NCI-H446 treated with DMSO at 0.1 percent for 48 hours (cell line): ENCODE data around the gene NDUFV3.
"Not testable (repeated sequence)": the region's sequence is repeated elsewhere in the genome, so short reads cannot be mapped to it uniquely, and the experiment has no call there.

Source experiments
- DNase-seq: peaks from one replicate; lab custom pipeline; 2025; lab: John Stamatoyannopoulos, UW

NDUFV3 gene

GRCh38 chr21:42892582-42892930 is 553 bp upstream of the NDUFV3 start:
- DNase-seq: no peak

- DNase-seq: no peak
Observed at GRCh38 chr21:42900446-42900845, 7.3 kb downstream of the NDUFV3 start.

GRCh38 chr21:42903817-42904216 is 10.7 kb downstream of the NDUFV3 start:
- no peak for DNase-seq

GRCh38 chr21:42905195-42905594 is 12.1 kb downstream of the NDUFV3 start:
- DNase-seq: no peak

- DNase-seq: no peak
Observed at GRCh38 chr21:42906233-42906632, 13.1 kb downstream of the NDUFV3 start.

- DNase-seq: not testable (repeated sequence)
Observed at GRCh38 chr21:42908484-42908883, 15.4 kb downstream of the NDUFV3 start.

- not testable (repeated sequence) for DNase-seq
Observed at GRCh38 chr21:42911920-42912319, 18.8 kb downstream of the NDUFV3 start.

- DNase-seq: no peak
Observed at GRCh38 chr21:42913476-42913875, 20.4 kb downstream of the NDUFV3 start.

- DNase-seq: no peak
Observed at GRCh38 chr21:42918291-42918690, 25.2 kb downstream of the NDUFV3 start.

GRCh38 chr21:42921927-42922326 is 28.8 kb downstream of the NDUFV3 start:
- no peak for DNase-seq

GRCh38 chr21:42922918-42923317 is 29.8 kb downstream of the NDUFV3 start:
- DNase-seq: no peak

GRCh38 chr21:42923553-42924432 is 30.7 kb downstream of the NDUFV3 start:
- DNase-seq: peak; percentile 92

- no peak for DNase-seq
Observed at GRCh38 chr21:42924433-42924751, 31.3 kb downstream of the NDUFV3 start.

GRCh38 chr21:42925114-42925926 is 32.2 kb downstream of the NDUFV3 start, which contains the start of gene ERVH48-1:
TSS of gene ERVH48-1 (minus strand) at chr21:42925630. CDS start at chr21:42919006, 6,624 bp downstream.
- DNase-seq: no peak

- not testable (repeated sequence) for DNase-seq
Observed at GRCh38 chr21:42927474-42928200, 34.5 kb downstream of the NDUFV3 start.

GRCh38 chr21:42929969-42930368 is 36.9 kb downstream of the NDUFV3 start:
- no peak for DNase-seq

- DNase-seq: no peak
Observed at GRCh38 chr21:42931560-42932235, 38.6 kb downstream of the NDUFV3 start.

- DNase-seq: not testable (repeated sequence)
Observed at GRCh38 chr21:42932378-42933136, 39.4 kb downstream of the NDUFV3 start.

GRCh38 chr21:42933137-42933970 is 40.2 kb downstream of the NDUFV3 start:
- DNase-seq: not testable (repeated sequence)

GRCh38 chr21:42933973-42934372 is 40.9 kb downstream of the NDUFV3 start:
- not testable (repeated sequence) for DNase-seq
